GM12801 (cell line): ENCODE data around the gene GATAD1.
"Not testable (repeated sequence)": the region's sequence is repeated elsewhere in the genome, so short reads cannot be mapped to it uniquely, and the experiment has no call there.

ENCODE experiments used
- CTCF ChIP-seq: IDR thresholded peaks from one replicate; pipeline ENCODE4 v1.5.1; 2011; ENCODE audit warnings: control low read depth; ENCODE audit not compliant: insufficient read length; ENCODE audit errors: extremely low read depth

The GATAD1 gene

GRCh38 chr7:92462560-92462959, 15.3 kb downstream of the GATAD1 start:
- TF ChIP-seq CTCF: no peak

- TF ChIP-seq CTCF: no peak
These were observed 17.2 kb downstream of the GATAD1 start for GRCh38 chr7:92464515-92464914.

GRCh38 chr7:92466682-92467081, 19.4 kb downstream of the GATAD1 start:
- no peak for TF ChIP-seq CTCF

- TF ChIP-seq CTCF: not testable (repeated sequence)
These were observed 30.4 kb downstream of the GATAD1 start, which contains the start of gene ERVW-1 for GRCh38 chr7:92477681-92478080. ERVW-1 (minus strand) TSS chr7:92477946; CDS start chr7:92470381, 7,565 bp downstream.

- no peak for TF ChIP-seq CTCF
These were observed 30.8 kb downstream of the GATAD1 start for GRCh38 chr7:92478095-92478494.

GRCh38 chr7:92478711-92479110, 31.4 kb downstream of the GATAD1 start:
- no peak for TF ChIP-seq CTCF

GRCh38 chr7:92485267-92485892, 38.1 kb downstream of the GATAD1 start:
- no peak for TF ChIP-seq CTCF

GRCh38 chr7:92485974-92486373, 38.7 kb downstream of the GATAD1 start:
- no peak for TF ChIP-seq CTCF
